NAMALWA (cell line): ENCODE data around the gene SLC16A13.
"Not testable (repeated sequence)": the region's sequence is repeated elsewhere in the genome, so short reads cannot be mapped to it uniquely, and the experiment has no call there.

Source experiments
- DNase-seq: peaks from one replicate; pipeline ENCODE4 v3.0.0-alpha.2; 2015; ENCODE audit warnings: low spot score

The SLC16A13 gene

GRCh38 chr17:7035591-7036368 is at the start of gene SLC16A13:
Gene SLC16A13 (plus strand): TSS chr17:7036015. CDS start chr17:7036383, 368 bp downstream.
- DNase-seq: peak; percentile 92

GRCh38 chr17:6986676-6987075 is 49.1 kb upstream of the SLC16A13 start:
- no peak for DNase-seq

- no peak for DNase-seq
Observed at GRCh38 chr17:6989779-6990178, 46.0 kb upstream of the SLC16A13 start.

GRCh38 chr17:6993613-6994056 is 42.2 kb upstream of the SLC16A13 start:
- DNase-seq: not testable (repeated sequence)

- no peak for DNase-seq
Observed at GRCh38 chr17:6994118-6994598, 41.7 kb upstream of the SLC16A13 start.

GRCh38 chr17:6994666-6995256 is 41.1 kb upstream of the SLC16A13 start:
- no peak for DNase-seq

- no peak for DNase-seq
Observed at GRCh38 chr17:6995500-6996255, 40.1 kb upstream of the SLC16A13 start, which contains the start of gene ALOX12. Gene ALOX12 (plus strand): TSS chr17:6996049. CDS start chr17:6996118, 69 bp downstream.

- no peak for DNase-seq
Observed at GRCh38 chr17:6996256-6997011, 39.4 kb upstream of the SLC16A13 start.

GRCh38 chr17:6997171-6997570 is 38.6 kb upstream of the SLC16A13 start:
- DNase-seq: no peak

- no peak for DNase-seq
Observed at GRCh38 chr17:6998855-6999508, 36.8 kb upstream of the SLC16A13 start.

- DNase-seq: no peak
Observed at GRCh38 chr17:7001318-7001961, 34.4 kb upstream of the SLC16A13 start.

GRCh38 chr17:7002288-7003047 is 33.3 kb upstream of the SLC16A13 start:
- no peak for DNase-seq

GRCh38 chr17:7003745-7004144 is 32.1 kb upstream of the SLC16A13 start:
- DNase-seq: no peak

- peak; percentile 77 for DNase-seq
Observed at GRCh38 chr17:7004398-7005253, 31.2 kb upstream of the SLC16A13 start.

- DNase-seq: no peak
Observed at GRCh38 chr17:7005716-7006115, 30.1 kb upstream of the SLC16A13 start.

GRCh38 chr17:7007143-7007542 is 28.7 kb upstream of the SLC16A13 start:
- no peak for DNase-seq

GRCh38 chr17:7010523-7010922 is 25.3 kb upstream of the SLC16A13 start:
- DNase-seq: no peak

GRCh38 chr17:7011415-7011814 is 24.4 kb upstream of the SLC16A13 start:
- DNase-seq: no peak

GRCh38 chr17:7011942-7012254 is 23.9 kb upstream of the SLC16A13 start:
- DNase-seq: no peak
